ENCODE data around the gene ZDHHC8. TPM values are rescaled to one million over a fixed set of nuclear protein-coding genes. Genes with fewer than 3 reads are reported as not detected.

ZDHHC8 gene
- total and polyA plus RNA-seq, 7 donors, result 9.7 to 23.7 (median 15.8) TPM

DNA sequence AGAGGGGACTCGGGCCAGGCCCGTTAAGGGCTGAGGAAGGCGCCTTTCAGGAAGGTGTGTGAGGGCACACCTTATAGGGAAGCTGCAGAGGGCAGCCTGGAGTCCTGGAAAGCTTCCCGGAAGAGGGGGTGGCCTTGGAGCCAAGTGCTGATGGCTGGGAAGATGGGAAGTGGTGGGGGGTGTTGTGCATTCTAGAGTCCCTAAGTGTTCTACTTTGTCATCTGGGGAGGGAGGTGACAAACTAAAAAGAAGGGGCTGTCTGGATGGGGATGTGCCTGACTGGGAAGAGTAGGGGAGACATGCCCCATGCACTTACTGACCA, 6.8 kb downstream of the ZDHHC8 start:
- H3K27ac ChIP-seq, result peak overlapping the region; percentile 59
- TF ChIP-seq, protein P1, sequence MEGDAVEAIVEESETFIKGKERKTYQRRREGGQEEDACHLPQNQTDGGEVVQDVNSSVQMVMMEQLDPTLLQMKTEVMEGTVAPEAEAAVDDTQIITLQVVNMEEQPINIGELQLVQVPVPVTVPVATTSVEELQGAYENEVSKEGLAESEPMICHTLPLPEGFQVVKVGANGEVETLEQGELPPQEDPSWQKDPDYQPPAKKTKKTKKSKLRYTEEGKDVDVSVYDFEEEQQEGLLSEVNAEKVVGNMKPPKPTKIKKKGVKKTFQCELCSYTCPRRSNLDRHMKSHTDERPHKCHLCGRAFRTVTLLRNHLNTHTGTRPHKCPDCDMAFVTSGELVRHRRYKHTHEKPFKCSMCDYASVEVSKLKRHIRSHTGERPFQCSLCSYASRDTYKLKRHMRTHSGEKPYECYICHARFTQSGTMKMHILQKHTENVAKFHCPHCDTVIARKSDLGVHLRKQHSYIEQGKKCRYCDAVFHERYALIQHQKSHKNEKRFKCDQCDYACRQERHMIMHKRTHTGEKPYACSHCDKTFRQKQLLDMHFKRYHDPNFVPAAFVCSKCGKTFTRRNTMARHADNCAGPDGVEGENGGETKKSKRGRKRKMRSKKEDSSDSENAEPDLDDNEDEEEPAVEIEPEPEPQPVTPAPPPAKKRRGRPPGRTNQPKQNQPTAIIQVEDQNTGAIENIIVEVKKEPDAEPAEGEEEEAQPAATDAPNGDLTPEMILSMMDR (IDR thresholded peaks at IDR 0.05), result no peak
- WGBS, 3 donors, result 31 to 54% (median 35%) methylated on average over 4 of the region's 4 CpGs
- intact Hi-C loops (cut with DNase I), result no loop called here
- DNase-seq, result no peak
- peak in 2 of 4 donors; percentile 28 to 43 for ATAC-seq
- H3K36me3 ChIP-seq (ENCODE audit: insufficient read depth in 1 of 2, low read depth in 1 of 2), result peaks cover 0 to 21% of the 10 kb centered on the region in 2 donors
- H3K27me3 ChIP-seq (ENCODE audit: insufficient read depth in 3 of 3, low read length in 2 of 3), result no peaks in the 10 kb centered on the region
- peaks cover 48% of the 10 kb centered on the region for H3K4me1 ChIP-seq
- H3K9me3 ChIP-seq, result no peaks in the 10 kb centered on the region
- H3K4me3 ChIP-seq, result no peak overlapping the region

DNA sequence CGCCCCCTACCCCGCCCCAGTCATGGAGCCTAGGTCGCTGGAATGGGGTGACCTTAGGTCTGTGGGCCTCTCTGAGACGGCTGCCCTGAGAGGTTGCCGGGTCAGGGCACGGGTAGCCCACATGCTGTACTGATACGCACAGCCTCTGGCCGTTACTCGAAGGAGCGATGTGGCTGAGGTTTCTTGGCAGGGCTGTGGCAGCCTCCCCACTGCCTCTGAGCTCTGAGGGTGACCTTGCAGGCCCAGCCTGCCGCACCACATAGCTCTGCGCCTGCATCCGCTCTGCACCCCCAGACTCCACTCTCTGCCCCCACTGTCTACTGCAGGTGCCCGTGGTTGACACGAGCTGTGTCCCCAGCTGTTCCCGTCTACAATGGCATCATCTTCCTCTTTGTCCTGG, 7.3 kb downstream of the ZDHHC8 start:
- Histone ChIP-seq H3K36me3 (ENCODE audit: insufficient read depth in 1 of 2, low read depth in 1 of 2) (peaks cover 0 to 26% of the 10 kb centered on the region in 2 donors), H3K9me3 (no peaks in the 10 kb centered on the region), H3K4me3 (no peak overlapping the region), H3K27ac (no peak overlapping the region), H3K27me3 (ENCODE audit: insufficient read depth in 3 of 3, low read length in 2 of 3) (no peaks in the 10 kb centered on the region), H3K4me1 (peaks cover 45% of the 10 kb centered on the region)
- ATAC-seq (no peak), DNase-seq (no peak)
- 77 to 90% (median 80%) methylated on average over 16 of the region's 16 CpGs for WGBS, 3 donors
- TF ChIP-seq, protein P1 (IDR thresholded peaks at IDR 0.05), result no peak
- intact Hi-C loops (cut with DNase I), result no loop called here

DNA sequence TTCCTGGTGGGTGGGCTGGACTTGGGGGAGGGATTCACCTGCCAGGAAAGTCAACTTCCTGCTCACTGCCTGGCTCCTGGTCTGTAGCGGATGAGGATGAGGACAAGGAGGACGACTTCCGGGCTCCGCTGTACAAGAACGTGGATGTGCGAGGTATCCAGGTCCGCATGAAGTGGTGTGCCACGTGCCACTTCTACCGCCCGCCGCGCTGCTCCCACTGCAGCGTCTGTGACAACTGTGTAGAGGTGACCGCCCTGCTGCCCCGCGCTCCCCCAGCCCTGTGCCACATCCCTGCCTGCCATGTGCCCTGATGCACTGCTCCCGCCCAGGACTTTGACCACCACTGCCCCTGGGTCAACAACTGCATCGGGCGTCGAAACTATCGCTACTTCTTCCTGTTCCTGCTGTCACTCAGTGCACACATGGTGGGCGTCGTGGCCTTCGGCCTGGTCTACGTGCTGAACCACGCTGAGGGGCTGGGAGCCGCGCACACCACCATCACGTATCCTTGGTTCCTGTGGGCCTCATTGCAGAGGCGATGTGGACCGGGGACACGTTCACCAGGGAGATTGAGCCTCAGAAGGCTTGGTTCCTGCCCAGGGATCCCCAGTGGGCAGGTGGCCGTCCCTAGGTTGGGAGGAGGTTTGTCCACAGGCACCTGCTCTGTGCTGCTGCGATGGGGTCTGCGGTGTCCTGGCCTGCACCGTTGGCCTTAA, 7.9 kb downstream of the ZDHHC8 start:
- Histone ChIP-seq H3K36me3 (ENCODE audit: insufficient read depth in 1 of 2, low read depth in 1 of 2) (peaks cover 0 to 28% of the 10 kb centered on the region in 2 donors), H3K4me1 (peaks cover 38% of the 10 kb centered on the region), H3K9me3 (no peaks in the 10 kb centered on the region), H3K4me3 (no peak overlapping the region), H3K27me3 (ENCODE audit: insufficient read depth in 3 of 3, low read length in 2 of 3) (no peaks in the 10 kb centered on the region), H3K27ac (no peak overlapping the region)
- no peak for DNase-seq
- no peak for ATAC-seq
- intact Hi-C loops (cut with DNase I), result no loop called here
- 94 to 95% (median 95%) methylated on average over 35 to 36 of the region's 36 CpGs for WGBS, 3 donors
- TF ChIP-seq, protein P1 (IDR thresholded peaks at IDR 0.05), result no peak

DNA sequence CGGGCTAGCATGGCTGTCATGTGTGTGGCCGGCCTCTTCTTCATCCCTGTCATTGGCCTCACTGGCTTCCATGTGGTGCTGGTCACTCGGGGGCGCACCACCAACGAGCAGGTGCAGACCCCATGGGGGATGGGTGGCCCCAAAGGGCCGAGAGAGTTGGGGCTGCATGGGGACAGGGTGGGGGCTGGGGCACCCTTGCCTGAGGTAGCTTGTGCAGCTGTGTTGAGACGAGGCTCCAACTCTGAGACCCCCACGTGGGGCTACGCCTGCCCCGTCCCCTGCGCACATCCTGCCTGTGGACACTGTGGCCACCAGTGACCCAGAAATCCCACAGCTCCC, 8.5 kb downstream of the ZDHHC8 start:
- Histone ChIP-seq H3K27me3 (ENCODE audit: insufficient read depth in 3 of 3, low read length in 2 of 3) (no peaks in the 10 kb centered on the region), H3K36me3 (ENCODE audit: insufficient read depth in 1 of 2, low read depth in 1 of 2) (peaks cover 0 to 28% of the 10 kb centered on the region in 2 donors), H3K4me3 (no peak overlapping the region), H3K27ac (no peak overlapping the region), H3K9me3 (no peaks in the 10 kb centered on the region), H3K4me1 (peaks cover 33% of the 10 kb centered on the region)
- no peak for ATAC-seq
- 86 to 90% (median 88%) methylated on average over 11 of the region's 11 CpGs for WGBS, 3 donors
- intact Hi-C loops (cut with DNase I), result no loop called here
- TF ChIP-seq, protein P1 (IDR thresholded peaks at IDR 0.05), result no peak
- DNase-seq, result no peak

DNA sequence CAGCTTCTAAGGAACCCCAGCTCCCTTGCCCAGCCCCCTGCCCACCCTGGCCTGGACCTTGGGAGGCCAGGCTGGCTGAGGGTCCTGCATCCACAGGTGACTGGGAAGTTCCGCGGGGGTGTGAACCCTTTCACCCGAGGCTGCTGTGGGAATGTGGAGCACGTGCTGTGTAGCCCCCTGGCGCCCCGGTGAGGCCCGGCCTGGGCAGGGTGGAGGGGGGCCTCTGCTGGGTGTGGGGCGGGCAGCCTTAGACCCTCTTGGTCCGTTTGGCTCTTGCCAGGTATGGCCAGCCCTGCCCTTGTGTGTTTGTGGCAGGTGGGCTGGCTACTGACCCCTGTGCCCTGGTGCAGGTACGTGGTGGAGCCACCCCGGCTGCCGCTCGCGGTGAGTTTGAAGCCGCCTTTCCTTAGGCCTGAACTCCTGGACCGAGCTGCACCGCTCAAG, 8.9 kb downstream of the ZDHHC8 start:
- no peak for ATAC-seq
- 92 to 96% (median 93%) methylated on average over 17 of the region's 17 CpGs for WGBS, 3 donors

More for the DNA sequence above, 8.9 kb downstream of the ZDHHC8 start:
- intact Hi-C loops (cut with DNase I), result no loop called here
- H3K4me1 ChIP-seq, result peaks cover 28% of the 10 kb centered on the region
- TF ChIP-seq, protein P1 (IDR thresholded peaks at IDR 0.05), result no peak
- H3K9me3 ChIP-seq, result no peaks in the 10 kb centered on the region
- H3K4me3 ChIP-seq, result no peak overlapping the region
- no peak overlapping the region for H3K27ac ChIP-seq
- H3K27me3 ChIP-seq (ENCODE audit: insufficient read depth in 3 of 3, low read length in 2 of 3), result no peaks in the 10 kb centered on the region
- no peak for DNase-seq
- H3K36me3 ChIP-seq (ENCODE audit: insufficient read depth in 1 of 2, low read depth in 1 of 2), result peaks cover 0 to 28% of the 10 kb centered on the region in 2 donors

Measured in psoas muscle (tissue), 8 donors.